HG02678 (cell line): ENCODE results near the gene AGBL1.
"Not testable (repeated sequence)": the region's sequence is repeated elsewhere in the genome, so short reads cannot be mapped to it uniquely, and the experiment has no call there.

Experiments used
- ATAC-seq: cut with Tn5 transposase; IDR thresholded peaks from one replicate; pipeline ENCODE4 v1.9.1; 2021; ENCODE audit warnings: mild to moderate bottlenecking, moderate library complexity; ENCODE audit not compliant: unreplicated experiment

The AGBL1 gene

GRCh38 chr15:86849558-86850285, 770.1 kb downstream of the AGBL1 start:
- no peak for ATAC-seq

GRCh38 chr15:86850939-86851338, 771.3 kb downstream of the AGBL1 start:
- no peak for ATAC-seq

- no peak for ATAC-seq
Measured at GRCh38 chr15:86852741-86853140, 773.1 kb downstream of the AGBL1 start.

- ATAC-seq: no peak
Measured at GRCh38 chr15:86854176-86854575, 774.5 kb downstream of the AGBL1 start.

GRCh38 chr15:86855307-86856291, 775.9 kb downstream of the AGBL1 start:
- ATAC-seq: no peak

- no peak for ATAC-seq
Measured at GRCh38 chr15:86857701-86858100, 778.0 kb downstream of the AGBL1 start.

GRCh38 chr15:86863226-86863915, 783.7 kb downstream of the AGBL1 start:
- ATAC-seq: no peak

GRCh38 chr15:86865920-86866319, 786.2 kb downstream of the AGBL1 start:
- no peak for ATAC-seq

- no peak for ATAC-seq
Measured at GRCh38 chr15:86870846-86871245, 791.2 kb downstream of the AGBL1 start.

- ATAC-seq: no peak
Measured at GRCh38 chr15:86871964-86872363, 792.3 kb downstream of the AGBL1 start.

GRCh38 chr15:86872782-86873181, 793.1 kb downstream of the AGBL1 start:
- ATAC-seq: no peak

- ATAC-seq: no peak
Measured at GRCh38 chr15:86875067-86875466, 795.4 kb downstream of the AGBL1 start.

GRCh38 chr15:86876387-86876944, 796.8 kb downstream of the AGBL1 start:
- no peak for ATAC-seq

GRCh38 chr15:86877171-86877631, 797.5 kb downstream of the AGBL1 start:
- no peak for ATAC-seq

- ATAC-seq: not testable (repeated sequence)
Measured at GRCh38 chr15:86878844-86879243, 799.2 kb downstream of the AGBL1 start.

- no peak for ATAC-seq
Measured at GRCh38 chr15:86879250-86880229, 799.9 kb downstream of the AGBL1 start.

GRCh38 chr15:86885616-86886015, 805.9 kb downstream of the AGBL1 start:
- ATAC-seq: no peak

GRCh38 chr15:86892774-86893449, 813.2 kb downstream of the AGBL1 start:
- ATAC-seq: no peak

GRCh38 chr15:86894269-86894668, 814.6 kb downstream of the AGBL1 start:
- no peak for ATAC-seq
